H1 (cell line): Measurements from ENCODE around the gene AHI1. TPM values are rescaled to one million over a fixed set of nuclear protein-coding genes. Genes with fewer than 3 reads are reported as not detected.

Experiments
- CEBPB ChIP-seq: IDR thresholded peaks from 2 replicates; pipeline ENCODE4 v1.6.1; 2012; ENCODE audit warnings: low read depth, low read length
- JUN ChIP-seq: IDR thresholded peaks from 2 replicates; pipeline ENCODE4 v1.6.1; 2011; ENCODE audit warnings: low read depth, mild to moderate bottlenecking, improper control_type of control experiment, low read length
- KDM1A ChIP-seq: fragments of 200-600, 300-600 bp; sonication (generic); IDR thresholded peaks from 2 replicates; pipeline ENCODE4 v1.7.1; 2016; ENCODE audit warnings: mild to moderate bottlenecking, low read length, borderline replicate concordance
- KDM4A ChIP-seq: IDR thresholded peaks from one replicate; pipeline ENCODE4 v1.7.1; 2012; ENCODE audit warnings: low read depth, mild to moderate bottlenecking, moderate library complexity, low read length, inconsistent platforms; ENCODE audit not compliant: severe bottlenecking
- POU5F1 ChIP-seq: IDR thresholded peaks from 2 replicates; pipeline ENCODE4 v1.6.1; 2011; ENCODE audit warnings: low read depth, mild to moderate bottlenecking, low read length, moderate library complexity
- polyA plus RNA-seq, 7 experiments: library from polyadenylated mRNA; depleted of rRNA in 3 of 7; stranded (reverse) in 5 of 7; unstranded in 2 of 7; fragments of >200 nt in 5 of 7; fragments of 200-250 nt in 2 of 7; gene quantifications; 1 replicate in 5 of 7; 2 replicates in 1 of 7; 4 replicates in 1 of 7; pipeline versions ENCODE4 v1.2.1 to v1.2.3, GENCODE V29; 2011 to 2013; ENCODE audit warnings: missing spikeins in 2 of 7, mixed read lengths in 2 of 7
- total RNA-seq: library from RNA; stranded (reverse); fragmentation: NEBNext Ultra II Directional; extraction: Animal tissue kit (Norgen Biotek cat#: 25700); gene quantifications from 2 replicates; pipeline ENCODE4 v1.2.1, GENCODE V29; 2021
- TF ChIP-seq, protein P1 (sequence below): fragments of 300-600 bp; sonication (generic); IDR thresholded peaks from 2 replicates; pipeline ENCODE4 v1.7.1; 2012; ENCODE audit warnings: low read length, moderate library complexity, mild to moderate bottlenecking, inconsistent platforms; ENCODE audit not compliant: insufficient replicate concordance

The AHI1 gene
- total and polyA plus RNA-seq, 2 of the 8 experiments (the other 6 are each of a cell fraction or from before 2014, with no cell fraction given), result 4.2 to 19.6 TPM

DNA sequence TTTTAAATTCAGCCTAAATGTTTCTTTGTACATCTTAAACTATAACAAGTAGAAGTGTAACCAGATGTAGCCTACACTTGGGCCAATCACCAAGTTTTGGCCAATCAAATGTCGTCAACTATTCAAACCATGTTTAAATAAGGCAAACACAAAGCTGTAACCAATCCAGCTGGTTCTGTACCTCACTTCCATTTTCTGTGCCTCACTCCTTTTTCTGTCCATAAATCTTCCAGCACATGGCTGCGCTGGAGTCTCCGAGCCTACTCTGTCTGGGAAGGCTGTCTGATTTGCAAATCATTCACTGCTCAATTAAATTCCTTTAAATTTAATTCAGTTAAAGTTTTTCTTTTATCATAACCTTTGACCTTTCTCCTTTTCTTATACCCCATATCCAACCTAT lies 7.7 kb upstream of the AHI1 start (continued):
- TF ChIP-seq, protein P1, sequence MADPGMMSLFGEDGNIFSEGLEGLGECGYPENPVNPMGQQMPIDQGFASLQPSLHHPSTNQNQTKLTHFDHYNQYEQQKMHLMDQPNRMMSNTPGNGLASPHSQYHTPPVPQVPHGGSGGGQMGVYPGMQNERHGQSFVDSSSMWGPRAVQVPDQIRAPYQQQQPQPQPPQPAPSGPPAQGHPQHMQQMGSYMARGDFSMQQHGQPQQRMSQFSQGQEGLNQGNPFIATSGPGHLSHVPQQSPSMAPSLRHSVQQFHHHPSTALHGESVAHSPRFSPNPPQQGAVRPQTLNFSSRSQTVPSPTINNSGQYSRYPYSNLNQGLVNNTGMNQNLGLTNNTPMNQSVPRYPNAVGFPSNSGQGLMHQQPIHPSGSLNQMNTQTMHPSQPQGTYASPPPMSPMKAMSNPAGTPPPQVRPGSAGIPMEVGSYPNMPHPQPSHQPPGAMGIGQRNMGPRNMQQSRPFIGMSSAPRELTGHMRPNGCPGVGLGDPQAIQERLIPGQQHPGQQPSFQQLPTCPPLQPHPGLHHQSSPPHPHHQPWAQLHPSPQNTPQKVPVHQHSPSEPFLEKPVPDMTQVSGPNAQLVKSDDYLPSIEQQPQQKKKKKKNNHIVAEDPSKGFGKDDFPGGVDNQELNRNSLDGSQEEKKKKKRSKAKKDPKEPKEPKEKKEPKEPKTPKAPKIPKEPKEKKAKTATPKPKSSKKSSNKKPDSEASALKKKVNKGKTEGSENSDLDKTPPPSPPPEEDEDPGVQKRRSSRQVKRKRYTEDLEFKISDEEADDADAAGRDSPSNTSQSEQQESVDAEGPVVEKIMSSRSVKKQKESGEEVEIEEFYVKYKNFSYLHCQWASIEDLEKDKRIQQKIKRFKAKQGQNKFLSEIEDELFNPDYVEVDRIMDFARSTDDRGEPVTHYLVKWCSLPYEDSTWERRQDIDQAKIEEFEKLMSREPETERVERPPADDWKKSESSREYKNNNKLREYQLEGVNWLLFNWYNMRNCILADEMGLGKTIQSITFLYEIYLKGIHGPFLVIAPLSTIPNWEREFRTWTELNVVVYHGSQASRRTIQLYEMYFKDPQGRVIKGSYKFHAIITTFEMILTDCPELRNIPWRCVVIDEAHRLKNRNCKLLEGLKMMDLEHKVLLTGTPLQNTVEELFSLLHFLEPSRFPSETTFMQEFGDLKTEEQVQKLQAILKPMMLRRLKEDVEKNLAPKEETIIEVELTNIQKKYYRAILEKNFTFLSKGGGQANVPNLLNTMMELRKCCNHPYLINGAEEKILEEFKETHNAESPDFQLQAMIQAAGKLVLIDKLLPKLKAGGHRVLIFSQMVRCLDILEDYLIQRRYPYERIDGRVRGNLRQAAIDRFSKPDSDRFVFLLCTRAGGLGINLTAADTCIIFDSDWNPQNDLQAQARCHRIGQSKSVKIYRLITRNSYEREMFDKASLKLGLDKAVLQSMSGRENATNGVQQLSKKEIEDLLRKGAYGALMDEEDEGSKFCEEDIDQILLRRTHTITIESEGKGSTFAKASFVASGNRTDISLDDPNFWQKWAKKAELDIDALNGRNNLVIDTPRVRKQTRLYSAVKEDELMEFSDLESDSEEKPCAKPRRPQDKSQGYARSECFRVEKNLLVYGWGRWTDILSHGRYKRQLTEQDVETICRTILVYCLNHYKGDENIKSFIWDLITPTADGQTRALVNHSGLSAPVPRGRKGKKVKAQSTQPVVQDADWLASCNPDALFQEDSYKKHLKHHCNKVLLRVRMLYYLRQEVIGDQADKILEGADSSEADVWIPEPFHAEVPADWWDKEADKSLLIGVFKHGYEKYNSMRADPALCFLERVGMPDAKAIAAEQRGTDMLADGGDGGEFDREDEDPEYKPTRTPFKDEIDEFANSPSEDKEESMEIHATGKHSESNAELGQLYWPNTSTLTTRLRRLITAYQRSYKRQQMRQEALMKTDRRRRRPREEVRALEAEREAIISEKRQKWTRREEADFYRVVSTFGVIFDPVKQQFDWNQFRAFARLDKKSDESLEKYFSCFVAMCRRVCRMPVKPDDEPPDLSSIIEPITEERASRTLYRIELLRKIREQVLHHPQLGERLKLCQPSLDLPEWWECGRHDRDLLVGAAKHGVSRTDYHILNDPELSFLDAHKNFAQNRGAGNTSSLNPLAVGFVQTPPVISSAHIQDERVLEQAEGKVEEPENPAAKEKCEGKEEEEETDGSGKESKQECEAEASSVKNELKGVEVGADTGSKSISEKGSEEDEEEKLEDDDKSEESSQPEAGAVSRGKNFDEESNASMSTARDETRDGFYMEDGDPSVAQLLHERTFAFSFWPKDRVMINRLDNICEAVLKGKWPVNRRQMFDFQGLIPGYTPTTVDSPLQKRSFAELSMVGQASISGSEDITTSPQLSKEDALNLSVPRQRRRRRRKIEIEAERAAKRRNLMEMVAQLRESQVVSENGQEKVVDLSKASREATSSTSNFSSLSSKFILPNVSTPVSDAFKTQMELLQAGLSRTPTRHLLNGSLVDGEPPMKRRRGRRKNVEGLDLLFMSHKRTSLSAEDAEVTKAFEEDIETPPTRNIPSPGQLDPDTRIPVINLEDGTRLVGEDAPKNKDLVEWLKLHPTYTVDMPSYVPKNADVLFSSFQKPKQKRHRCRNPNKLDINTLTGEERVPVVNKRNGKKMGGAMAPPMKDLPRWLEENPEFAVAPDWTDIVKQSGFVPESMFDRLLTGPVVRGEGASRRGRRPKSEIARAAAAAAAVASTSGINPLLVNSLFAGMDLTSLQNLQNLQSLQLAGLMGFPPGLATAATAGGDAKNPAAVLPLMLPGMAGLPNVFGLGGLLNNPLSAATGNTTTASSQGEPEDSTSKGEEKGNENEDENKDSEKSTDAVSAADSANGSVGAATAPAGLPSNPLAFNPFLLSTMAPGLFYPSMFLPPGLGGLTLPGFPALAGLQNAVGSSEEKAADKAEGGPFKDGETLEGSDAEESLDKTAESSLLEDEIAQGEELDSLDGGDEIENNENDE, result no peak
- no peak for TF ChIP-seq JUN
- TF ChIP-seq POU5F1, result no peak
- no peak for TF ChIP-seq KDM1A
- no peak for TF ChIP-seq KDM4A
- no peak for TF ChIP-seq CEBPB
